ENCODE data around the gene TMEM18. TPM values are rescaled to one million over a fixed set of nuclear protein-coding genes. Genes with fewer than 3 reads are reported as not detected.

TMEM18 gene
- total RNA-seq (2022) (18.9 and 19.0 TPM in 2 replicates), Bru-seq, nascent RNA (percentile 74 among the genes with signal in this experiment), BruChase-seq, experiment 1, labeled RNA remaining after a 6-hour chase (percentile 69 among the genes with signal in this experiment), BruChase-seq, experiment 2, labeled RNA remaining after a 2-hour chase (percentile 75 among the genes with signal in this experiment)
- long read RNA-seq, transcript TMEM18-201 (5 exons, 2,762 nt), result major isoform, 16 of 27 reads
- long read RNA-seq, partial matches to known transcripts, result 3 of 27 reads
- long read RNA-seq, other reads (novel, unspliced or antisense), result 6 of 27 reads

DNA sequence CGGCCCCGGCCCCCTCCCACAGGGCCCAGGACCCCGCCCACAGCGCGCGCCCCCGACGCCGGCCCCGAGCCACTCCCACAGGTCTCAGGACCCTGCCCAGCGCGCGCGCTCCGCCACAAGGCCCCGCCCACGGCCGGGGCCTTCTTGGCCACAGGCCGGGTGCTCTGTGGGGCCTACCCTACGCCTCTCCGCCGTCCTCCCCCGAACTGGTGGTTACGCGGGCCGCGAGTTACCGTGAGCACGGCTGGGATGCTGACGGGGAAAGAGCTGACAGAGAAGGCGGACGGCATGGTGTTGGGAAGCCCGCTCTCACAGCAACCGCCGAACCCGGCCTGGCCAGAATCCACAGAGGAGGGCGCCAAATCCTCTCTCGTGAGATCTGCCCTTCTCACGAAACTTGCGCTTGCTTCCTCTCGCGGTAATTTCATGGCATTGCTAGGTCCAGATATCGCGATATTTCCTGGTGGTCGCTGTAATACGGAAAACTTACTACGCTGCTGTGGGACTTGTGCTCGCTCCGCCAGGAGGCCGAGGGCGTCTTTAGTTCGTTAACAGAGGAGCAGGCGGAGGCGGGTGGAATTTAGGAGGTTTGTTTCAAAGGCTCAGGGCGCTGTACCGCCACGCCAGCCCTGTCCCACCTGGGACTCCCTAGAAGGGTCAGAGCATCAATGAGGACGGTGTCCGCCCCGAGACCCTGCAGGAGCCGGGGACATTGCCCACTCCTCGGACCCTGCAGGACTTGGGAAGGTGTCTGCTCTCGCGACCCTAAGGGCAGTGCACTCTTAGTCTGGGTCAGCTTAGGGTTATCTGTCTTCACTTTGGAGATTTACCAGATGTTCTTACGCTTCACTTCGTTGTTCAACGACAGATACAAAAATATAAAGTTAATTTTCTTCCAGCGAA, at the start of gene TMEM18:
TMEM18 (minus strand) TSS at position 351 of the 903 bp plus-strand sequence; CDS start at position 290, 61 bp downstream.
- peak within 1 kb of the TSS; percentile 90 for H3K27ac Mint-ChIP-seq (ENCODE audit: unreplicated experiment)
- DNase-seq, result peak; percentile 97
- TF ChIP-seq, protein P1, sequence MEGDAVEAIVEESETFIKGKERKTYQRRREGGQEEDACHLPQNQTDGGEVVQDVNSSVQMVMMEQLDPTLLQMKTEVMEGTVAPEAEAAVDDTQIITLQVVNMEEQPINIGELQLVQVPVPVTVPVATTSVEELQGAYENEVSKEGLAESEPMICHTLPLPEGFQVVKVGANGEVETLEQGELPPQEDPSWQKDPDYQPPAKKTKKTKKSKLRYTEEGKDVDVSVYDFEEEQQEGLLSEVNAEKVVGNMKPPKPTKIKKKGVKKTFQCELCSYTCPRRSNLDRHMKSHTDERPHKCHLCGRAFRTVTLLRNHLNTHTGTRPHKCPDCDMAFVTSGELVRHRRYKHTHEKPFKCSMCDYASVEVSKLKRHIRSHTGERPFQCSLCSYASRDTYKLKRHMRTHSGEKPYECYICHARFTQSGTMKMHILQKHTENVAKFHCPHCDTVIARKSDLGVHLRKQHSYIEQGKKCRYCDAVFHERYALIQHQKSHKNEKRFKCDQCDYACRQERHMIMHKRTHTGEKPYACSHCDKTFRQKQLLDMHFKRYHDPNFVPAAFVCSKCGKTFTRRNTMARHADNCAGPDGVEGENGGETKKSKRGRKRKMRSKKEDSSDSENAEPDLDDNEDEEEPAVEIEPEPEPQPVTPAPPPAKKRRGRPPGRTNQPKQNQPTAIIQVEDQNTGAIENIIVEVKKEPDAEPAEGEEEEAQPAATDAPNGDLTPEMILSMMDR (IDR thresholded peaks at IDR 0.05; ENCODE audit: unreplicated experiment), result no peak
- H3K27me3 Mint-ChIP-seq (ENCODE audit: unreplicated experiment), result no peaks in the 10 kb centered on the region
- H3K4me1 Mint-ChIP-seq (ENCODE audit: low read depth, unreplicated experiment), result peaks cover 20% of the 10 kb centered on the region
- BruUV-seq (replicated peaks), result TSS peak; percentile 95
- peaks cover 6% of the 10 kb centered on the region for H3K9me3 Mint-ChIP-seq (ENCODE audit: low read depth, unreplicated experiment)
- H3K4me3 Mint-ChIP-seq (ENCODE audit: low read depth, unreplicated experiment), result peak within 1 kb of the TSS; percentile 98
- peaks cover 28% of the 10 kb centered on the region for H3K36me3 Mint-ChIP-seq (ENCODE audit: insufficient read depth, unreplicated experiment)
- intact Hi-C loops (cut with micrococcal nuclease; ENCODE audit: unreplicated experiment), result no loop called here
- CTCF ChIA-PET, result interaction anchor here (1.0 to 1.1 kb wide), 3 partner anchors 10 to 874 kb away, joined by 3 to 6 read pairs (median 3); no protein-coding TSS in a partner anchor

DNA sequence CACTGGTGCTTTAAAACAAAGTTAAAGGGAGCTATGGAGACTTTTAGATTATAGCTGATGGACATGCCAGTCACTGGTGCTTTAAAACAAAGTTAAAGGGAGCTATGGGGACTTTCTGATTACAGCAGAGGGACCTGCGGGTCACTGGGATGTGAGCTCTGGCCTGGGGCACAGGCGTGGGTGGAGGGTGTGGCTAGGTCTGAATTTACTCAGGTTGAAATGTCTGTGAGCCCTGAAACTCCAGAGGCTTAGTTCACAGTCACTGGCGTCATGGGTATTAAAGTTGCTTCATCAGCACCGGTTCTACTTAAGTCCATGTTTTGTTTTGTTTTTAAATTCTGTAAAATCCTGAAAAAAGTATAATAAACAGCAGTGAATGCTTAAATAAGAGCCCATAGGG, 49.0 kb upstream of the TMEM18 start:
- BruUV-seq (replicated peaks), result no TSS peak
- intact Hi-C loops (cut with micrococcal nuclease; ENCODE audit: unreplicated experiment), result no loop called here
- TF ChIP-seq, protein P1 (IDR thresholded peaks at IDR 0.05; ENCODE audit: unreplicated experiment), result no peak
- no peak for DNase-seq
- Mint-ChIP-seq H3K4me3 (ENCODE audit: low read depth, unreplicated experiment) (no peak overlapping the region), H3K27me3 (ENCODE audit: unreplicated experiment) (no peaks in the 10 kb centered on the region), H3K9me3 (ENCODE audit: low read depth, unreplicated experiment) (peaks cover 3% of the 10 kb centered on the region), H3K27ac (ENCODE audit: unreplicated experiment) (no peak overlapping the region), H3K36me3 (ENCODE audit: insufficient read depth, unreplicated experiment) (no peaks in the 10 kb centered on the region), H3K4me1 (ENCODE audit: low read depth, unreplicated experiment) (peaks cover 14% of the 10 kb centered on the region)
- CTCF ChIA-PET, result no interaction called here

DNA sequence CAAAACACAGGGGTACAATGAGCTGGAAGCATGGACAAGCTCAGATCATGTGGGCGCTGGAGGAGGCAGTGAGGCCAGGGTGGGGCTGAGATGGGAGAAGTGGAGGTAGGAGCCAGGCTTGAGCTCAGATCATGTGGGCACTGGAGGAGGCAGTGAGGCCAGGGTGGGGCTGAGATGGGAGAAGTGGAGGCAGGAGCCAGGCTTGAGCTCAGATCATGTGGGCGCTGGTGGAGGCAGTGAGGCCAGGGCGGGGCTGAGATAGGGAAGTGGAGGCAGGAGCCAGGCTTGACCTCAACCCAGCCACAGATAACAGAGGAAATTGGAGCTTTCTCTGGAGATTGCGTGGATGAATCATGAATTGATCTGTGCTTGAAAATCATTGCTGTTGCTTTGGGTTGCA, 48.3 kb upstream of the TMEM18 start:
- Mint-ChIP-seq H3K27me3 (ENCODE audit: unreplicated experiment) (no peaks in the 10 kb centered on the region), H3K4me1 (ENCODE audit: low read depth, unreplicated experiment) (peaks cover 14% of the 10 kb centered on the region), H3K4me3 (ENCODE audit: low read depth, unreplicated experiment) (no peak overlapping the region), H3K27ac (ENCODE audit: unreplicated experiment) (no peak overlapping the region), H3K9me3 (ENCODE audit: low read depth, unreplicated experiment) (peaks cover 3% of the 10 kb centered on the region), H3K36me3 (ENCODE audit: insufficient read depth, unreplicated experiment) (no peaks in the 10 kb centered on the region)
- no peak for DNase-seq
- TF ChIP-seq, protein P1 (IDR thresholded peaks at IDR 0.05; ENCODE audit: unreplicated experiment), result no peak
- intact Hi-C loops (cut with micrococcal nuclease; ENCODE audit: unreplicated experiment), result no loop called here
- CTCF ChIA-PET, result no interaction called here
- no TSS peak for BruUV-seq (replicated peaks)

DNA sequence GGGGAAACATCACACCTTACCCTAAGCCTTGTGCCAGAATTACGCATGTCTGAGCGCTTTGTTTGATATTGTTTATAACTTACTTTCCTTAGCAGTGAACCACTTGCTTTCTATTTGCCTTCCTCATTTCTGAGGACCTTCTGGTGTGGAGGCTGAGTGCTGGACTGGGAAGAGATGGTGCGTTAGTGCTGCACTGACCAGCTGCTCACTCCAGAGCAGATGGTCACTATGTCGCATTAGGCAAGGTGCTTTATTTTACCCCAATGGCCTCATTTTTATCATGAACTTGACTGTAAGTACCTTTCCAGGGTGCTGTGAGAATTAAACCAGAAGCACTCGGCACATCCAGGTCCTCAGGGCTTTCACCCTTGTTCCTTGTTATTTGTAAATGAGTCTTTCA, 46.6 kb upstream of the TMEM18 start:
- BruUV-seq (replicated peaks), result no TSS peak
- Mint-ChIP-seq H3K27ac (ENCODE audit: unreplicated experiment) (no peak overlapping the region), H3K36me3 (ENCODE audit: insufficient read depth, unreplicated experiment) (no peaks in the 10 kb centered on the region), H3K4me1 (ENCODE audit: low read depth, unreplicated experiment) (peaks cover 14% of the 10 kb centered on the region), H3K9me3 (ENCODE audit: low read depth, unreplicated experiment) (no peaks in the 10 kb centered on the region), H3K27me3 (ENCODE audit: unreplicated experiment) (no peaks in the 10 kb centered on the region), H3K4me3 (ENCODE audit: low read depth, unreplicated experiment) (no peak overlapping the region)
- TF ChIP-seq, protein P1 (IDR thresholded peaks at IDR 0.05; ENCODE audit: unreplicated experiment), result no peak
- intact Hi-C loops (cut with micrococcal nuclease; ENCODE audit: unreplicated experiment), result no loop called here
- CTCF ChIA-PET, result interaction anchor here (0.5 kb wide), 1 partner anchor 16 kb away, joined by 3 read pairs; no protein-coding TSS in a partner anchor
- no peak for DNase-seq

All from Calu3 (cell line).